22Rv1 (cell line): Measurements from ENCODE around the gene ERF.

Experiments used
- ZFX ChIP-seq: fragments of 450-650 bp; IDR thresholded peaks from 2 replicates; pipeline ENCODE4 v1.6.1; 2017; ENCODE audit warnings: antibody characterized with exemption, borderline replicate concordance
- TF ChIP-seq, protein P1 (sequence below): fragments of 450-650 bp; IDR thresholded peaks from 2 replicates; pipeline ENCODE4 v1.5.1; 2017; ENCODE audit warnings: mild to moderate bottlenecking

- TF ChIP-seq, protein P1, sequence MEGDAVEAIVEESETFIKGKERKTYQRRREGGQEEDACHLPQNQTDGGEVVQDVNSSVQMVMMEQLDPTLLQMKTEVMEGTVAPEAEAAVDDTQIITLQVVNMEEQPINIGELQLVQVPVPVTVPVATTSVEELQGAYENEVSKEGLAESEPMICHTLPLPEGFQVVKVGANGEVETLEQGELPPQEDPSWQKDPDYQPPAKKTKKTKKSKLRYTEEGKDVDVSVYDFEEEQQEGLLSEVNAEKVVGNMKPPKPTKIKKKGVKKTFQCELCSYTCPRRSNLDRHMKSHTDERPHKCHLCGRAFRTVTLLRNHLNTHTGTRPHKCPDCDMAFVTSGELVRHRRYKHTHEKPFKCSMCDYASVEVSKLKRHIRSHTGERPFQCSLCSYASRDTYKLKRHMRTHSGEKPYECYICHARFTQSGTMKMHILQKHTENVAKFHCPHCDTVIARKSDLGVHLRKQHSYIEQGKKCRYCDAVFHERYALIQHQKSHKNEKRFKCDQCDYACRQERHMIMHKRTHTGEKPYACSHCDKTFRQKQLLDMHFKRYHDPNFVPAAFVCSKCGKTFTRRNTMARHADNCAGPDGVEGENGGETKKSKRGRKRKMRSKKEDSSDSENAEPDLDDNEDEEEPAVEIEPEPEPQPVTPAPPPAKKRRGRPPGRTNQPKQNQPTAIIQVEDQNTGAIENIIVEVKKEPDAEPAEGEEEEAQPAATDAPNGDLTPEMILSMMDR, result no peak
- TF ChIP-seq ZFX, result no peak
Observed at GRCh38 chr19:42203700-42204099, 51.2 kb downstream of the ERF start.
